HCT116 (cell line): ENCODE measurements around the gene BABAM2. TPM values are rescaled to one million over a fixed set of nuclear protein-coding genes. Genes with fewer than 3 reads are reported as not detected.

Experiments used
- ATAC-seq: fragments of 200-7000 bp; cut with Tn5 transposase; 2 replicates; pipeline ENCODE4 v1.9.1; 2020; ENCODE audit warnings: mild to moderate bottlenecking, moderate library complexity
- BruUV-seq: library from RNA; stranded (reverse); fragments of 400-500 nt; replicated peaks from 2 replicates; lab custom pipeline; 2021; lab: Mats Ljungman, UMichigan
- CTCF ChIA-PET: fragments of 300-600 bp; sonication (Branson Sonifier 250); formaldehyde crosslinking; loops from one replicate; lab custom pipeline; 2021; ENCODE audit warnings: antibody characterized with exemption; lab: Charles Lee
- POLR2A ChIA-PET: fragments of 300-600, 350-600 bp; sonication (Branson Sonifier 250); formaldehyde crosslinking; loops from one replicate; lab custom pipeline; 2021; ENCODE audit warnings: antibody characterized with exemption; lab: Charles Lee
- RAD21 ChIA-PET, 2 experiments: fragments of 300-600 bp; sonication (Branson Sonifier 250); formaldehyde crosslinking; loops; one replicate each; lab custom pipeline; 2023; ENCODE audit warnings: low total read pairs in 2 of 2; ENCODE audit not compliant: uncharacterized antibody in 2 of 2, unreplicated experiment in 2 of 2, low non-redundant PET in 1 of 2; lab: Charles Lee
- DNase-seq: peaks from one replicate; pipeline ENCODE4 v3.0.0-alpha.2; 2010; ENCODE audit warnings: low read depth, low spot score
- H2AFZ ChIP-seq: fragments of 200-600 bp; shearing (Covaris generic), sonication (generic); 2 replicates; pipeline ENCODE4 v1.6.1; 2017; ENCODE audit warnings: low read depth, mixed run types, mixed read lengths, antibody characterized with exemption, low read length; ENCODE audit not compliant: poor library complexity, severe bottlenecking
- H3K27ac ChIP-seq: 2 replicates; pipeline ENCODE4 v1.5.1; 2012; ENCODE audit warnings: low read depth, low read length
- H3K27me3 ChIP-seq: fragments of 200-600 bp; sonication (generic); 2 replicates; pipeline ENCODE4 v1.6.1; 2016; ENCODE audit warnings: mixed run types, low read length, mixed read lengths; ENCODE audit not compliant: insufficient read depth
- H3K36me3 ChIP-seq, 2 experiments: fragments of 200-500 bp in 1 of 2; fragments of 200-600 bp in 1 of 2; sonication (Bioruptor generic) in 1 of 2; sonication (generic) in 1 of 2; 2 replicates each; pipeline versions ENCODE4 v1.5.1 to v1.6.1; 2014 to 2016; ENCODE audit warnings: low read length in 2 of 2, inconsistent platforms in 1 of 2, mixed read lengths in 1 of 2, mixed run types in 1 of 2; ENCODE audit not compliant: insufficient read depth in 2 of 2, control insufficient read depth in 1 of 2
- H3K4me1 ChIP-seq, 2 experiments: fragments of 200-600 bp in 1 of 2; sonication (generic) in 1 of 2; 2 replicates each; pipeline versions ENCODE4 v1.5.1 to v1.6.1; 2012 to 2017; ENCODE audit warnings: low read length in 2 of 2, inconsistent platforms in 1 of 2, mild to moderate bottlenecking in 1 of 2, mixed read lengths in 1 of 2, mixed run types in 1 of 2, moderate library complexity in 1 of 2; ENCODE audit not compliant: insufficient read depth in 2 of 2, control insufficient read depth in 1 of 2
- H3K4me2 ChIP-seq: fragments of 200-600 bp; sonication (generic); 2 replicates; pipeline ENCODE4 v1.6.1; 2017; ENCODE audit warnings: mixed run types, low read length, mixed read lengths
- H3K4me3 ChIP-seq, 2 experiments: fragments of 200-600 bp in 1 of 2; sonication (generic) in 1 of 2; replicated peaks in 1 of 2; 2 replicates each; pipeline ENCODE4 v1.5.1; 2011 to 2016; ENCODE audit warnings: low read length in 2 of 2, control low read depth in 1 of 2, low read depth in 1 of 2, mild to moderate bottlenecking in 1 of 2, mixed read lengths in 1 of 2, mixed run types in 1 of 2
- H3K79me2 ChIP-seq: fragments of 200-600 bp; sonication (generic); 2 replicates; pipeline ENCODE4 v1.6.1; 2017; ENCODE audit warnings: mild to moderate bottlenecking, mixed run types, low read length, moderate library complexity, mixed read lengths; ENCODE audit not compliant: insufficient read depth
- H3K9ac ChIP-seq: fragments of 200-600 bp; sonication (generic); 2 replicates; pipeline ENCODE4 v1.6.1; 2016; ENCODE audit warnings: low read length, mixed read lengths
- H3K9me2 ChIP-seq: fragments of 200-600 bp; sonication (generic), shearing (Covaris generic); 2 replicates; pipeline ENCODE4 v1.6.1; 2017; ENCODE audit warnings: mixed run types, mild to moderate bottlenecking, moderate library complexity; ENCODE audit not compliant: insufficient read depth
- H3K9me3 ChIP-seq, 2 experiments: fragments of 200-500 bp in 1 of 2; fragments of 200-600 bp in 1 of 2; sonication (Bioruptor generic) in 1 of 2; sonication (generic) in 1 of 2; 2 replicates each; pipeline ENCODE4 v1.6.1; 2014 to 2017; ENCODE audit warnings: low read length in 2 of 2, mixed read lengths in 2 of 2, inconsistent platforms in 1 of 2, low read depth in 1 of 2, mild to moderate bottlenecking in 1 of 2, mixed run types in 1 of 2, moderate library complexity in 1 of 2; ENCODE audit not compliant: control insufficient read depth in 1 of 2, insufficient read depth in 1 of 2
- H4K20me1 ChIP-seq: fragments of 200-600 bp; sonication (generic), shearing (Covaris generic); 2 replicates; pipeline ENCODE4 v1.6.1; 2017; ENCODE audit warnings: mixed run types, mild to moderate bottlenecking, moderate library complexity; ENCODE audit not compliant: insufficient read depth
- EGR1 ChIP-seq: IDR thresholded peaks from 2 replicates; pipeline ENCODE4 v1.6.1; 2012; ENCODE audit warnings: low read depth
- ELF1 ChIP-seq: IDR thresholded peaks from 2 replicates; pipeline ENCODE4 v1.6.1; 2012; ENCODE audit warnings: low read depth, borderline replicate concordance
- EZH2 ChIP-seq: fragments of 200-600 bp; sonication (generic); IDR thresholded peaks from 2 replicates; pipeline ENCODE4 v1.6.1; 2017; ENCODE audit warnings: antibody characterized with exemption, mixed run types
- FOSL1 ChIP-seq: IDR thresholded peaks from 2 replicates; pipeline ENCODE4 v1.6.1; 2012; ENCODE audit warnings: low read depth
- JUND ChIP-seq: IDR thresholded peaks from 2 replicates; pipeline ENCODE4 v1.6.1; 2012
- POLR2AphosphoS5 ChIP-seq: IDR thresholded peaks from 2 replicates; pipeline ENCODE4 v1.6.1; 2011; ENCODE audit warnings: mild to moderate bottlenecking, low read depth, low read length, moderate library complexity
- RAD21 ChIP-seq: IDR thresholded peaks from 2 replicates; pipeline ENCODE4 v1.6.1; 2012; ENCODE audit warnings: low read depth, mild to moderate bottlenecking
- SIN3A ChIP-seq: IDR thresholded peaks from 2 replicates; pipeline ENCODE4 v1.6.1; 2012; ENCODE audit warnings: low read depth
- SP1 ChIP-seq: IDR thresholded peaks from 2 replicates; pipeline ENCODE4 v1.6.1; 2012; ENCODE audit warnings: low read depth
- YY1 ChIP-seq: IDR thresholded peaks from 2 replicates; pipeline ENCODE4 v1.6.1; 2011; ENCODE audit warnings: low read length, low read depth, moderate library complexity, mild to moderate bottlenecking; ENCODE audit not compliant: insufficient replicate concordance; ENCODE audit errors: extremely low read depth
- intact Hi-C: fragments of 100-400 bp; cut with micrococcal nuclease; formaldehyde crosslinking; loops from 2 replicates; pipeline ENCODE4 v1.10.0; 2022
- total RNA-seq: library from RNA; stranded (reverse); gene quantifications from one replicate; pipeline ENCODE4 v1.2.1, GENCODE V29; 2021; ENCODE audit not compliant: unreplicated experiment
- TF ChIP-seq, protein P1 (sequence below): IDR thresholded peaks from 2 replicates; pipeline ENCODE4 v1.6.1; 2012

Gene BABAM2
- total RNA-seq, 1 experiment from 2014 or later = 23.8 TPM

DNA sequence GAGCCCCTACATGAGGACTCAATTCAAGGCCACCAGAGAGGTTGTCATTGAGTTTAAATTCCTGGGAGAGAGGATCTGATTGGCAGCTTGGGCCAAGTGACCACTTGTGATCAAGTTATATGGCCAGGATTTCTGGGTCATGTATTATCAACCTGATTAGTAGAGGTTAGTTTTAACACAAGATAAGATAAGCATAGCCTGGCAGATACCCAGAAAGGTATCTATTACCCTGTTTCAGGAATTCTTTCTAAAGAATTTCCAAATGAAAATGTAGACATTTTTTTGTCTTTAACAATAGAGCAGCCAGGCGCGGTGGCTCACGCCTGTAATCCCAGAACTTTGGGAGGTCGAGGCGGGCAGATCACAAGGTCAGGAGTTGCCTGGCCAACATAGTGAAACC is 50.5 kb downstream of the BABAM2 start:
- no peaks in the 10 kb centered on the region; the same call in 1 of the 2 replicates for H3K79me2 ChIP-seq
- H3K9me3 ChIP-seq = no peaks in the 10 kb centered on the region
- no peak overlapping the region for H3K9ac ChIP-seq
- H3K4me2 ChIP-seq = no peak overlapping the region
- H3K27ac ChIP-seq = no peak overlapping the region
- H3K4me1 ChIP-seq = no peaks in the 10 kb centered on the region
- H4K20me1 ChIP-seq = no peaks in the 10 kb centered on the region
- no peak for DNase-seq
- no peaks in the 10 kb centered on the region for H3K9me2 ChIP-seq
- H3K4me3 ChIP-seq = no peak overlapping the region
- H3K36me3 ChIP-seq = no peaks in the 10 kb centered on the region
- intact Hi-C loops = no loop called here
- TF ChIP-seq ELF1 (no peak), JUND (no peak), EGR1 (no peak), POLR2AphosphoS5 (no peak), SIN3A (no peak), FOSL1 (no peak), SP1 (no peak), EZH2 (no peak), RAD21 (no peak), YY1 (no peak)
- TF ChIP-seq, protein P1, sequence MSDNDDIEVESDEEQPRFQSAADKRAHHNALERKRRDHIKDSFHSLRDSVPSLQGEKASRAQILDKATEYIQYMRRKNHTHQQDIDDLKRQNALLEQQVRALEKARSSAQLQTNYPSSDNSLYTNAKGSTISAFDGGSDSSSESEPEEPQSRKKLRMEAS = no peak
- H2AFZ ChIP-seq = no peak overlapping the region
- CTCF ChIA-PET = no interaction called here
- POLR2A ChIA-PET = no interaction called here
- H3K27me3 ChIP-seq = no peaks in the 10 kb centered on the region
- RAD21 ChIA-PET = no interaction called here
- ATAC-seq = no peak
- no TSS peak for BruUV-seq
